K562 (cell line): Measurements from ENCODE around the gene ARNT2. TPM values are rescaled to one million over a fixed set of nuclear protein-coding genes. Genes with fewer than 3 reads are reported as not detected.

Source experiments
- ATAC-seq: fragments of 200-7000 bp; cut with Tn5 transposase; 3 replicates; pipeline ENCODE4 v1.9.1; 2020; ENCODE audit warnings: moderate library complexity
- BruUV-seq: library from RNA; stranded (reverse); fragments of 400-500 nt; replicated peaks from 2 replicates; lab custom pipeline; 2021; lab: Mats Ljungman, UMichigan
- CTCF ChIA-PET: fragments of 300-600 bp; formaldehyde crosslinking; extraction: SDS; loops from one replicate; lab custom pipeline; 2021; ENCODE audit warnings: low intra/inter-chr PET ratio; lab: Yijun Ruan, JAX
- POLR2A ChIA-PET: fragments of 300-600, 350-650 bp; sonication (Branson Sonifier 250); formaldehyde crosslinking; extraction: SDS; loops from one replicate; lab custom pipeline; 2021; ENCODE audit warnings: antibody characterized with exemption, inconsistent platforms; lab: Yijun Ruan, JAX
- DNase-seq, 4 experiments: peaks; one replicate each; pipeline versions ENCODE4 v3.0.0 to v3.0.0-alpha.2; 2011 to 2018; ENCODE audit warnings: low spot score in 3 of 4, mixed read lengths in 3 of 4; ENCODE audit errors: extremely low read depth in 1 of 4
- FAIRE-seq: peaks from 2 replicates; lab custom pipeline; 2011; peaks lifted over from hg19 to GRCh38; lab: Jason Lieb, UNC
- H2AFZ ChIP-seq: 2 replicates; pipeline ENCODE4 v1.6.0; 2011; ENCODE audit warnings: low read depth, low read length, control low read depth, inconsistent platforms
- H3K27ac ChIP-seq: fragments of 200-600 bp; 3 replicates; pipeline ENCODE4 v1.8.0; 2011; ENCODE audit warnings: low read depth, mild to moderate bottlenecking, control low read depth, inconsistent platforms, low read length, moderate library complexity, mixed read lengths; ENCODE audit errors: extremely low read depth
- H3K27me3 ChIP-seq, 2 experiments: fragments of 300-600 bp in 1 of 2; 2 replicates in 1 of 2; 3 replicates in 1 of 2; pipeline versions ENCODE4 v1.6.0 to v1.8.0; 2011; ENCODE audit warnings: inconsistent platforms in 2 of 2, low read length in 2 of 2, mild to moderate bottlenecking in 1 of 2, mixed read lengths in 1 of 2, moderate library complexity in 1 of 2; ENCODE audit not compliant: control insufficient read depth in 2 of 2, insufficient read depth in 2 of 2
- H3K36me3 ChIP-seq: fragments of 300-600 bp; 3 replicates; pipeline ENCODE4 v1.8.0; 2011; ENCODE audit warnings: mild to moderate bottlenecking, low read length, inconsistent platforms; ENCODE audit not compliant: control insufficient read depth, insufficient read depth
- H3K4me1 ChIP-seq, 2 experiments: fragments of 200-600 bp in 1 of 2; replicated peaks in 1 of 2; 2 replicates in 1 of 2; 3 replicates in 1 of 2; pipeline versions ENCODE4 v1.5.1 to v1.8.0; 2011; ENCODE audit warnings: inconsistent platforms in 2 of 2, low read length in 2 of 2, mild to moderate bottlenecking in 1 of 2, mixed read lengths in 1 of 2, moderate library complexity in 1 of 2; ENCODE audit not compliant: control insufficient read depth in 2 of 2, insufficient read depth in 2 of 2
- H3K4me2 ChIP-seq: 2 replicates; pipeline ENCODE4 v1.6.1; 2011; ENCODE audit warnings: low read length, control low read depth, inconsistent platforms, mixed read lengths; ENCODE audit not compliant: insufficient read depth
- H3K4me3 ChIP-seq: fragments of 200-600 bp; sonication (generic), shearing (Covaris generic); 2 replicates; pipeline ENCODE4 v1.5.1; 2016; ENCODE audit warnings: control low read depth, inconsistent platforms
- H3K79me2 ChIP-seq: fragments of 200-600 bp; 3 replicates; pipeline ENCODE4 v1.8.0; 2011; ENCODE audit warnings: low read length, inconsistent platforms; ENCODE audit not compliant: control insufficient read depth, insufficient read depth
- H3K9ac ChIP-seq, 2 experiments: 2 replicates each; pipeline versions ENCODE4 v1.6.0 to v1.6.1; 2011; ENCODE audit warnings: low read depth in 2 of 2, low read length in 2 of 2, control low read depth in 1 of 2, inconsistent platforms in 1 of 2, mild to moderate bottlenecking in 1 of 2, mixed read lengths in 1 of 2; ENCODE audit not compliant: insufficient read depth in 1 of 2
- H3K9me1 ChIP-seq: one replicate; pipeline ENCODE4 v1.6.0; 2011; ENCODE audit warnings: inconsistent platforms, mild to moderate bottlenecking, low read length, moderate library complexity; ENCODE audit not compliant: control insufficient read depth, insufficient read depth
- H3K9me3 ChIP-seq: replicated peaks from 2 replicates; pipeline ENCODE4 v1.5.1; 2011; ENCODE audit warnings: low read depth, low read length, inconsistent platforms; ENCODE audit not compliant: control insufficient read depth, insufficient read depth
- H4K20me1 ChIP-seq: replicated peaks from 2 replicates; pipeline ENCODE4 v1.6.1; 2011; ENCODE audit warnings: low read length, inconsistent platforms, mixed read lengths; ENCODE audit not compliant: control insufficient read depth, insufficient read depth
- BHLHE40 ChIP-seq: IDR thresholded peaks from 2 replicates; pipeline ENCODE4 v1.6.1; 2011; ENCODE audit warnings: low read length, improper control_type of control experiment
- CXXC5 ChIP-seq: fragments of 250-450 bp; sonication (Bioruptor Pico); IDR thresholded peaks from 2 replicates; pipeline ENCODE4 v1.8.0; 2022; ENCODE audit warnings: inconsistent platforms, mild to moderate bottlenecking, moderate library complexity
- NCOA4 ChIP-seq: fragments of 450-650 bp; IDR thresholded peaks from 2 replicates; pipeline ENCODE4 v1.6.1; 2018; ENCODE audit warnings: mild to moderate bottlenecking; ENCODE audit not compliant: partially characterized antibody
- OTX1 ChIP-seq: fragments of 450-650 bp; formaldehyde crosslinking; IDR thresholded peaks from 2 replicates; pipeline ENCODE4 v1.4.0; 2022; ENCODE audit warnings: mild to moderate bottlenecking
- PREB ChIP-seq: sonication (generic); formaldehyde crosslinking; IDR thresholded peaks from 2 replicates; pipeline ENCODE4 v1.8.1; 2023; ENCODE audit warnings: mild to moderate bottlenecking, missing genetic modification reagents
- TEAD1 ChIP-seq, 2 experiments: fragments of 450-650 bp in 1 of 2; sonication (generic) in 1 of 2; formaldehyde crosslinking; IDR thresholded peaks; 2 replicates each; pipeline versions ENCODE4 v1.4.0 to v1.8.0; 2020 to 2022; ENCODE audit warnings: mild to moderate bottlenecking in 2 of 2, missing genetic modification reagents in 1 of 2
- ZNF318 ChIP-seq, 2 experiments: fragments of 450-650 bp; IDR thresholded peaks; 2 replicates each; pipeline ENCODE4 v1.6.1; 2016; ENCODE audit warnings: mild to moderate bottlenecking in 2 of 2, borderline replicate concordance in 1 of 2, low read depth in 1 of 2, moderate library complexity in 1 of 2
- WGBS: fragments of 100-300 bp; shearing (Covaris generic); methylation state at CpG from one replicate; pipeline ENCODE4 v1.1.6; 2016; ENCODE audit warnings: low coverage, mixed read lengths; ENCODE audit not compliant: insufficient coverage; ENCODE audit errors: missing lambda C conversion rate; 5-methylcytosine and 5-hydroxymethylcytosine counted together
- in situ Hi-C: fragments of 300-500 bp; cut with MboI; formaldehyde crosslinking; loops from 4 replicates; pipeline ENCODE4 v1.15.0; 2018; ENCODE audit warnings: inconsistent platforms, mixed read lengths
- intact Hi-C: fragments of 100-400 bp; cut with micrococcal nuclease; formaldehyde crosslinking; loops from 2 replicates; pipeline ENCODE4 v1.14.2; 2022
- polyA plus RNA-seq, 8 experiments: library from polyadenylated mRNA; depleted of rRNA in 4 of 8; stranded (reverse) in 5 of 8; unstranded in 3 of 8; fragments of >200 nt; fragmentation: Nextera tagmentation in 2 of 8; fragmentation: Illumina TruSeq in 1 of 8; extraction: Ambion mirVana in 2 of 8; extraction: Trizol in 1 of 8; gene quantifications; 2 replicates each; pipeline versions ENCODE4 v1.2.1 to v1.2.3, GENCODE V29; 2011 to 2014; ENCODE audit warnings: inconsistent platforms in 1 of 8, missing spikeins in 1 of 8
- total RNA-seq, 7 experiments: library from RNA; depleted of rRNA in 6 of 7; stranded (reverse); fragments of >200 nt in 6 of 7; fragmentation: Illumina TruSeq in 2 of 7; extraction: Trizol in 2 of 7; gene quantifications; 2 replicates each; pipeline versions ENCODE4 v1.2.1 to v1.2.3, GENCODE V29; 2011 to 2021; ENCODE audit warnings: low replicate concordance in 1 of 7

ARNT2 gene
- total and polyA plus RNA-seq, 9 of the 15 experiments (the other 6 are each of a cell fraction or from before 2014, with no cell fraction given), result 0.01 TPM; not detected in 8

- in situ Hi-C loops, result no loop called here
- H3K27ac ChIP-seq, result no peak overlapping the region
- 2% methylated on average over 7 of the region's 7 CpGs for WGBS
- TF ChIP-seq ZNF318 (IDR thresholded peaks at IDR 0.05; ENCODE audit: borderline replicate concordance in 1 of 2, low read depth in 1 of 2) (no peak), CXXC5 (no peak), OTX1 (CRISPR knock-in tag) (no peak), NCOA4 (no peak), PREB (no peak), TEAD1 (CRISPR knock-in tag; IDR thresholded peaks at IDR 0.05) (no peak), BHLHE40 (no peak)
Observed at GRCh38 chr15:80578871-80579270, 174.7 kb downstream of the ARNT2 start.

More at GRCh38 chr15:80578871-80579270, 174.7 kb downstream of the ARNT2 start:
- Histone ChIP-seq H3K4me3 (no peak overlapping the region), H3K4me2 (no peak overlapping the region), H2AFZ (no peak overlapping the region), H3K9me3 (no peaks in the 10 kb centered on the region), H3K27me3 (peaks cover 2 to 63% of the 10 kb centered on the region in 2 experiments; a peak in 3 of 5 replicates), H3K9ac (no peak overlapping the region), H3K36me3 (no peaks in the 10 kb centered on the region), H3K79me2 (no peaks in the 10 kb centered on the region), H3K4me1 (no peaks in the 10 kb centered on the region), H3K9me1 (no peaks in the 10 kb centered on the region), H4K20me1 (0 out of 2 replicates have a peak, but pooled peaks cover 5% of the 10 kb centered on the region)
- no peak for FAIRE-seq
- ChIA-PET CTCF (no interaction called here), POLR2A (interaction anchor here (0.9 kb wide), 1 partner anchor 12 kb away, joined by 3 read pairs; no protein-coding TSS in a partner anchor)
- ATAC-seq, result no peak
- intact Hi-C loops, result no loop called here
- DNase-seq, result no peak
- no TSS peak for BruUV-seq
